Left lung (tissue), 8 donors: ENCODE data around the gene GAB3. TPM values are rescaled to one million over a fixed set of nuclear protein-coding genes. Genes with fewer than 3 reads are reported as not detected.

ENCODE experiments used
- polyA plus RNA-seq, 6 donors: library from polyadenylated mRNA; unstranded; fragments of 120-200 nt; gene quantifications; one replicate each; pipeline ENCODE4 v1.2.1, GENCODE V29; 2013; ENCODE audit not compliant: insufficient read length in 6 of 6
- total RNA-seq, 2 donors: library from RNA; stranded (reverse); fragmentation: NEBNext Ultra II Directional; extraction: Animal tissue kit (Norgen Biotek cat#: 25700); gene quantifications; one replicate each; pipeline ENCODE4 v1.2.1, GENCODE V29; 2021
- donor health status: DM: no; HTN: yes; CAD: no.
- donor health status: DM: no; HTN: no; CAD: no.

The GAB3 gene
- total and polyA plus RNA-seq, 8 donors: 6.6 to 15.0 (median 7.8) TPM

Other genes with a start within 250 kb of the GAB3 start
- 10 to 100 TPM; 35.3 to 43.6 TPM for gene FAM3A, start 234.8 kb downstream of the GAB3 start, total RNA-seq
- 10 to 100 TPM; 27.1 to 45.3 (median 34.1) TPM for gene FAM3A, start 234.8 kb downstream of the GAB3 start, polyA plus RNA-seq
- gene G6PD, start 204.2 kb downstream of the GAB3 start, total RNA-seq: 100 to 1,000 TPM in 1 of 2 donors, 10 to 100 TPM in 1; 66.8 to 109 TPM
- 10 to 100 TPM; 34.8 to 46.4 (median 38.3) TPM for gene G6PD, start 204.2 kb downstream of the GAB3 start, polyA plus RNA-seq
- gene IKBKG, start 203.5 kb downstream of the GAB3 start, total RNA-seq: 10 to 100 TPM; 28.1 to 52.5 TPM
- gene IKBKG, start 203.5 kb downstream of the GAB3 start, polyA plus RNA-seq: 10 to 100 TPM; 14.2 to 23.0 (median 15.1) TPM
- not detected for gene CTAG1A, start 165.9 kb downstream of the GAB3 start, total RNA-seq
- not detected for gene CTAG1A, start 165.9 kb downstream of the GAB3 start, polyA plus RNA-seq
- not detected for gene CTAG1B, start 131.8 kb downstream of the GAB3 start, total RNA-seq
- not detected for gene CTAG1B, start 131.8 kb downstream of the GAB3 start, polyA plus RNA-seq
- gene CTAG2, start 97.5 kb downstream of the GAB3 start, total RNA-seq: not detected
- not detected for gene CTAG2, start 97.5 kb downstream of the GAB3 start, polyA plus RNA-seq
- 10 to 100 TPM; 22.3 to 42.5 TPM for gene DKC1, start 11.8 kb upstream of the GAB3 start, total RNA-seq
- 10 to 100 TPM; 56.7 to 70.6 (median 66.0) TPM for gene DKC1, start 11.8 kb upstream of the GAB3 start, polyA plus RNA-seq
- 100 to 1,000 TPM in 1 of 2 donors, 10 to 100 TPM in 1; 44.9 to 125 TPM for gene MPP1, start 54.4 kb upstream of the GAB3 start, total RNA-seq
- 10 to 100 TPM; 41.7 to 52.3 (median 44.6) TPM for gene MPP1, start 54.4 kb upstream of the GAB3 start, polyA plus RNA-seq
- gene SMIM9, start 83.6 kb upstream of the GAB3 start, total RNA-seq: not detected
- not detected for gene SMIM9, start 83.6 kb upstream of the GAB3 start, polyA plus RNA-seq
- gene F8A1, start 135.3 kb upstream of the GAB3 start, total RNA-seq: 10 to 100 TPM; 25.7 to 33.1 TPM
- gene F8A1, start 135.3 kb upstream of the GAB3 start, polyA plus RNA-seq: 10 to 100 TPM in 5 of 6 donors, 1 to 10 TPM in 1; 7.6 to 23.8 (median 12.7) TPM